Loucy (cell line): ENCODE measurements around the gene NKAIN2.
"Not testable (repeated sequence)": the region's sequence is repeated elsewhere in the genome, so short reads cannot be mapped to it uniquely, and the experiment has no call there.

Source experiments
- CTCF ChIP-seq: fragments of 200-600 bp; sonication (generic); conservative IDR thresholded peaks from 2 replicates; pipeline ENCODE4 v1.5.1; 2014; ENCODE audit warnings: mild to moderate bottlenecking, antibody characterized with exemption, low read length
- EZH2phosphoT487 ChIP-seq: fragments of 200-600 bp; IDR thresholded peaks from 2 replicates; pipeline ENCODE4 v1.6.1; 2018; ENCODE audit warnings: antibody characterized with exemption, mild to moderate bottlenecking, moderate library complexity, borderline replicate concordance

- TF ChIP-seq CTCF, EZH2phosphoT487: not testable (repeated sequence)
These were observed 934.1 kb downstream of the NKAIN2 start for GRCh38 chr6:124737804-124738203.
